ENCODE results near the gene JCAD. TPM values are rescaled to one million over a fixed set of nuclear protein-coding genes. Genes with fewer than 3 reads are reported as not detected.

JCAD gene
- total RNA-seq, 1 experiment from 2014 or later: 0.77 TPM

DNA sequence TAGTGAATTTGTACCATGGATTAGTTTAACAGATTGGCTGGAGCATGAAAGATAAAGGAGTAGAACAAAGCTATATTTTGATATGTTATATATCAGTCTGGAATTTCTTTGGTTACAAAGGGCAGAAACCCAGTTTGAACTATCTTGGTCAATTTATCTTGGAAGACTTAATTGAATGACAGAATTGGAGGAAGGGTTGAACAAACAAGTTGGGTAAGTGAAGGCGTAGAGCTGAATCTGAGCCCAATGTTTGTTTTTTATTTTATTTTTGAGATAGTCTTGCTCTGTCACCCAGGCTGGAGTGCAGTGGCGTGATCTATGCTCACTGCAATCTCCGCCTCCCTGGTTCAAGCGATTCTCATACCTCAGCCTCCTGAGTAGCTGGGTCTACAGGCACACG lies 21.8 kb upstream of the JCAD start:
- H3K4me3 Mint-ChIP-seq: no peak overlapping the region
- H4K20me1 ChIP-seq (ENCODE audit: control insufficient read depth, insufficient read depth, insufficient read length): no peaks in the 10 kb centered on the region
- no peaks in the 10 kb centered on the region; the same call in none of the 2 replicates for H3K27me3 Mint-ChIP-seq (ENCODE audit: low read depth)
- no peak overlapping the region for H2BK12ac ChIP-seq (ENCODE audit: insufficient read length, low read depth, low read length)
- WGBS (ENCODE audit: extremely low coverage, insufficient read length, low lambda C conversion rate): no CpG with 5 or more reads among the region's 5 CpGs
- H3K9me3 Mint-ChIP-seq: no peaks in the 10 kb centered on the region
- no peak overlapping the region for H4K5ac ChIP-seq (ENCODE audit: insufficient read length, low read depth, low read length)
- H3K9ac ChIP-seq (ENCODE audit: extremely low read depth, insufficient read length, low read length): no peak overlapping the region
- no peak overlapping the region for H3K14ac ChIP-seq (ENCODE audit: insufficient read depth, low read length)
- H3K27ac Mint-ChIP-seq: no peak overlapping the region
- no peaks in the 10 kb centered on the region for H3K4me1 ChIP-seq (ENCODE audit: insufficient read depth, low read length)
- no peak overlapping the region for H3K27ac ChIP-seq (ENCODE audit: insufficient read length, low read depth, low read length)
- no peak overlapping the region for H2AK5ac ChIP-seq (ENCODE audit: insufficient read length, low read length)
- H3K23ac ChIP-seq (ENCODE audit: insufficient read length, low read depth, low read length): no peak overlapping the region
- no peak overlapping the region for H2BK5ac ChIP-seq (ENCODE audit: insufficient read length, low read length)
- no peaks in the 10 kb centered on the region for H3K36me3 Mint-ChIP-seq (ENCODE audit: insufficient read depth in 1 of 3, low read depth in 3 of 3)
- no peak overlapping the region for H2BK15ac ChIP-seq (ENCODE audit: low read depth, low read length)
- no peak for TF ChIP-seq CTCF (conservative IDR thresholded peaks at IDR 0.05)
- H2BK120ac ChIP-seq (ENCODE audit: low read depth, low read length, poor library complexity, severe bottlenecking): no peak overlapping the region
- H2AFZ ChIP-seq (ENCODE audit: low read length): no peak overlapping the region
- H3K4me2 ChIP-seq (ENCODE audit: insufficient read depth, insufficient read length, low read length): no peak overlapping the region
- no peaks in the 10 kb centered on the region for H3K27me3 ChIP-seq (ENCODE audit: insufficient read depth, low read length)
- H3K23me2 ChIP-seq (ENCODE audit: insufficient read length, low read depth, low read length, poor library complexity, severe bottlenecking): no peaks in the 10 kb centered on the region
- no peak overlapping the region for H2BK20ac ChIP-seq (ENCODE audit: low read depth, low read length, poor library complexity, severe bottlenecking)
- no peak overlapping the region for H3K56ac ChIP-seq (ENCODE audit: insufficient read length, low read depth, low read length)
- 0 out of 4 replicates have a peak, but pooled peaks cover 0 to 4% of the 10 kb centered on the region in 2 experiments for H3K4me1 Mint-ChIP-seq
- no peak for DNase-seq
- H3T11ph ChIP-seq (ENCODE audit: low read length): no peak overlapping the region
- no peaks in the 10 kb centered on the region for H3K9me3 ChIP-seq (ENCODE audit: control insufficient read depth, low read depth, low read length)
- H3K4ac ChIP-seq (ENCODE audit: low read depth, low read length): no peak overlapping the region
- H4K91ac ChIP-seq (ENCODE audit: insufficient read length, low read depth, low read length): no peak overlapping the region
- no peaks in the 10 kb centered on the region for H3K79me2 ChIP-seq (ENCODE audit: insufficient read depth, low read length)
- H3K18ac ChIP-seq (ENCODE audit: insufficient read length, low read depth, low read length): no peak overlapping the region
- H4K8ac ChIP-seq (replicated peaks; ENCODE audit: insufficient read length, low read depth, low read length): no peak overlapping the region
- H3K79me1 ChIP-seq (ENCODE audit: insufficient read depth, low read depth, low read length, poor library complexity, severe bottlenecking): no peaks in the 10 kb centered on the region
